Measurements from ENCODE around the gene CNTD1.
"Not testable (repeated sequence)": the region's sequence is repeated elsewhere in the genome, so short reads cannot be mapped to it uniquely, and the experiment has no call there.

CNTD1 gene

DNA sequence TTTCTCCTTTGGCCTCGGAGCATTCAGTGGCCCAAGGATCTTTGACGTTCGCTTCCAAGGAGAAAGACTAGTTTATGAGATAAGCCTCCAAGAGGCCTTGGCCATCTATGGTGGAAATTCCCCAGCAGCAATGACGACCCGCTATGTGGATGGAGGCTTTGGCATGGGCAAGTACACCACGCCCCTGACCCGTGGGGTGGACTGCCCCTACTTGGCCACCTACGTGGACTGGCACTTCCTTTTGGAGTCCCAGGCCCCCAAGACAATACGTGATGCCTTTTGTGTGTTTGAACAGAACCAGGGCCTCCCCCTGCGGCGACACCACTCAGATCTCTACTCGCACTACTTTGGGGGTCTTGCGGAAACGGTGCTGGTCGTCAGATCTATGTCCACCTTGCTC lies 53.7 kb downstream of the CNTD1 start:
- Histone ChIP-seq H3K27ac (ENCODE audit: low read length) (no peak overlapping the region), H3K4me3 (ENCODE audit: low read length) (no peak overlapping the region), H3K9ac (ENCODE audit: low read depth, low read length) (no peak overlapping the region), H3K36me3 (ENCODE audit: insufficient read depth, low read depth, low read length) (no peaks in the 10 kb centered on the region), H3K9me3 (ENCODE audit: insufficient read depth, low read depth, low read length) (no peaks in the 10 kb centered on the region), H3K4me1 (ENCODE audit: insufficient read depth, low read length) (no peaks in the 10 kb centered on the region; the same call in 1 of the 2 replicates), H3K27me3 (ENCODE audit: insufficient read depth, low read length) (no peaks in the 10 kb centered on the region)

DNA sequence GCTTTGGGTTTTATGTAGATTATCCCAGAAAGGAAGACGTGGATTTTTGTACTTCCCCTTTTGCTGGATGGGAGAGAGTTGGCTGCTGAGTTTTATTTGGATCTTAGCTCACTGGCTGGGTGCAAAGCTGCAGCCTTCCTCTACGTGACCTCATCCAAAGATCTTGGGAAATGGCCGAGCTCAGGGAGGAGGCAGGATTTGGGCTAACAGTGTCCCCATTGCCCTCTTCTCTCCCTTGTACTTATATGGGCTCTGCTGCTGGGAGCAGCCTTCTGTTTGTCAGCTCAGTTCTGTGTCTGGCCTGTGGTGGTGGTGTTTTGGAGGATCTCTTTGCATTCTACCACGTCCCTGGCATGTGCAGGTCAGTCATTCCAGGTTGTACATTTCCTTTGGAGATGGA lies 54.3 kb downstream of the CNTD1 start:
- H3K4me3 ChIP-seq (ENCODE audit: low read length) = no peak overlapping the region

DNA sequence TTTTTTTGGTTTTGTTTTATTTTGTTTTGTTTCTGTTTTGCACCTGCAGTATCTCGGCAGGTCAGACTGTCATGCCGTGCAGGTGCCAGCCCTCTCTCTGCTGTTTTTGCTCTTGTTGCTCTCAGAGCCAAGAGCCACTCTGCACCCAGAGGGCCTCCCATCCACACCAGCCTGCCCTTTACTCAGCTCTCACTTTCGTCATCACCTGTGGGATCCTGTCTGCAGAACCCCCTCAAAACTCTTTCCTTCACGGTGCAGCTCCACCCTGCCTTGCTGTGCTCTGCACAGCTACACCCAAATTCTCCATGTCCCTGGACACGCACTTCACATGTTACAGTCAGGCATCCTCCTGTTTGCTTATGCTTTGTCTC lies 54.9 kb downstream of the CNTD1 start:
- H3K4me3 ChIP-seq (ENCODE audit: low read length) = no peak overlapping the region
- H3K27ac ChIP-seq (ENCODE audit: low read length) = no peak overlapping the region
- H3K27me3 ChIP-seq (ENCODE audit: insufficient read depth, low read length) = no peaks in the 10 kb centered on the region
- no peaks in the 10 kb centered on the region for H3K9me3 ChIP-seq (ENCODE audit: insufficient read depth, low read depth, low read length)
- H3K9ac ChIP-seq (ENCODE audit: low read depth, low read length) = no peak overlapping the region; the same call in 1 of the 2 replicates
- H3K36me3 ChIP-seq (ENCODE audit: insufficient read depth, low read depth, low read length) = no peaks in the 10 kb centered on the region
- H3K4me1 ChIP-seq (ENCODE audit: insufficient read depth, low read length) = no peaks in the 10 kb centered on the region; the same call in 1 of the 2 replicates

More for the DNA sequence above, 54.3 kb downstream of the CNTD1 start:
- Histone ChIP-seq H3K9ac (ENCODE audit: low read depth, low read length) (no peak overlapping the region), H3K27ac (ENCODE audit: low read length) (no peak overlapping the region), H3K27me3 (ENCODE audit: insufficient read depth, low read length) (no peaks in the 10 kb centered on the region), H3K9me3 (ENCODE audit: insufficient read depth, low read depth, low read length) (no peaks in the 10 kb centered on the region), H3K4me1 (ENCODE audit: insufficient read depth, low read length) (no peaks in the 10 kb centered on the region; the same call in 1 of the 2 replicates), H3K36me3 (ENCODE audit: insufficient read depth, low read depth, low read length) (no peaks in the 10 kb centered on the region)

DNA sequence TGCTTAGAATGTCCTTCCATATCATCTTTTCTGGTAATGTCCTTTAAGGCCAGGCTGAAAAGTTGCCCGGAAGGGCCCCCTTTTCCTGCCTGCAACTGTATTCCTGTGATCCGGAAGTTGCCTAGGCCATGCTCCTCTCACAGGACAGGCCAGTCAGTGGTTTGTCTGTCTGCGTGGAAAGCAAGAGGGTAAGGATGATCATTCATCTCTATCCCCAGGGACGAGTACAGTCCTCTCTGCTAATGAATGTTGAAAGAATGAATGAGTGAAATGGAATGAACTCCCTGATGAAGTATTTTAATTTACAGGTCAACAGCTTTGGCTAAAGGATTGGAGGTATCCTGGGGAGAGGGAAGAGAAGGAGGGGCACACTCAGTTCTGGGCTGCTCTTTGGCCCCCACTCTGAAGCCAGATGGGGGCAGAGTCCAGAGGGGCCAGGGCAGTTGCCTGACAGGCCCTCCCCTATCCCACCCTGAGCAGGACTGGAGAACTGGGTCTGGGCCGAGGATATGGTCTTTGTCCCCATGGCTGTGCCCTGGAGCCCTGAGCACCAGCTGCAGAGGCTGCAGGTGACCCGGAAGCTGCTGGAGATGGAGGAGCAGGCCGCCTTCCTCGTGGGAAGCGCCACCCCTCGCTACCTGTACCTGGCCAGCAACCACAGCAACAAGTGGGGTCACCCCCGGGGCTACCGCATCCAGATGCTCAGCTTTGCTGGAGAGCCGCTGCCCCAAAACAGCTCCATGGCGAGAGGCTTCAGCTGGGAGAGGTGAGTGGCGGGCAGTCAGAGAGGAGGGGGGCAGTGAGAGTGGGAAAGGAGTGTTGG lies 55.5 kb downstream of the CNTD1 start:
- Histone ChIP-seq H3K27me3 (ENCODE audit: insufficient read depth, low read length) (no peaks in the 10 kb centered on the region), H3K36me3 (ENCODE audit: insufficient read depth, low read depth, low read length) (no peaks in the 10 kb centered on the region), H3K9ac (ENCODE audit: low read depth, low read length) (no peak overlapping the region; the same call in 1 of the 2 replicates), H3K4me1 (ENCODE audit: insufficient read depth, low read length) (no peaks in the 10 kb centered on the region; the same call in 1 of the 2 replicates), H3K9me3 (ENCODE audit: insufficient read depth, low read depth, low read length) (no peaks in the 10 kb centered on the region), H3K4me3 (ENCODE audit: low read length) (no peak overlapping the region), H3K27ac (ENCODE audit: low read length) (no peak overlapping the region)

DNA sequence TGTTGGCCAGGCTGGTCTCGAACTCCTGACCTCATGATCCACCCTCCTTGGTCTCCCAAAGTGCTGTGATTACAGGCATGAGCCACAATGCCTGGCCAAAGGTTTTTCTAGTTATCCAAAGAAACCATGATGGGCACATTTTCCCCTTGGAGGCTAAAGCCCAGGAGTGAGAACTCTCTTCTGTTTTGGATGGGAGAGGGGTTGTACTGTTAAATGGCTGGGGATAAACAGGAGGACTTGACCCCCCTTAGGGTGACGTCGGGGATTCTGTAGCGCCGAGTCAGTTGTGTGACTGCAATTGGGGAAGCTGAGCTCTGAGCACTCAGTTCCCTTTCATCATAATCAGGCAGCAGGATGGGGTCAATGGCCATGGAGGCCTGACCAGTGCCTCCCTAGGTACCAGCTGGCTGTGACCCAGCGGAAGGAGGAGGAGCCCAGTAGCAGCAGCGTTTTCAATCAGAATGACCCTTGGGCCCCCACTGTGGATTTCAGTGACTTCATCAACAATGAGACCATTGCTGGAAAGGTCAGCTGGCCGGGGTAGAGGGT lies 56.5 kb downstream of the CNTD1 start:
- Histone ChIP-seq H3K27ac (ENCODE audit: low read length) (no peak overlapping the region), H3K4me3 (ENCODE audit: low read length) (no peak overlapping the region), H3K4me1 (ENCODE audit: insufficient read depth, low read length) (no peaks in the 10 kb centered on the region; the same call in 1 of the 2 replicates)

DNA sequence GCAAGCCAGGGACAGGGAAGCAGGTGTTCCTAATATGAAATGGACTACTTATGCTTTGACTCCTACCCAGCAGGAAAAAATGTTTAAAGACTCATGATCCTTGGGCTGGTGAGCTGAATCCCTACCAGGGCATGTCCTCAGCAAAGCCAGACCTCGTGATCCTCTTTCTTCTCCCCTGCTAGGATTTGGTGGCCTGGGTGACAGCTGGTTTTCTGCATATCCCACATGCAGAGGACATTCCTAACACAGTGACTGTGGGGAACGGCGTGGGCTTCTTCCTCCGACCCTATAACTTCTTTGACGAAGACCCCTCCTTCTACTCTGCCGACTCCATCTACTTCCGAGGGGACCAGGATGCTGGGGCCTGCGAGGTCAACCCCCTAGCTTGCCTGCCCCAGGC lies 57.4 kb downstream of the CNTD1 start:
- H3K36me3 ChIP-seq (ENCODE audit: insufficient read depth, low read depth, low read length); H3K4me1 ChIP-seq (ENCODE audit: insufficient read depth, low read length); H3K9me3 ChIP-seq (ENCODE audit: insufficient read depth, low read depth, low read length): not testable (repeated sequence)

More for the DNA sequence above, 56.5 kb downstream of the CNTD1 start:
- Histone ChIP-seq H3K9ac (ENCODE audit: low read depth, low read length) (no peak overlapping the region), H3K36me3 (ENCODE audit: insufficient read depth, low read depth, low read length) (no peaks in the 10 kb centered on the region), H3K9me3 (ENCODE audit: insufficient read depth, low read depth, low read length) (no peaks in the 10 kb centered on the region), H3K27me3 (ENCODE audit: insufficient read depth, low read length) (no peaks in the 10 kb centered on the region)

DNA sequence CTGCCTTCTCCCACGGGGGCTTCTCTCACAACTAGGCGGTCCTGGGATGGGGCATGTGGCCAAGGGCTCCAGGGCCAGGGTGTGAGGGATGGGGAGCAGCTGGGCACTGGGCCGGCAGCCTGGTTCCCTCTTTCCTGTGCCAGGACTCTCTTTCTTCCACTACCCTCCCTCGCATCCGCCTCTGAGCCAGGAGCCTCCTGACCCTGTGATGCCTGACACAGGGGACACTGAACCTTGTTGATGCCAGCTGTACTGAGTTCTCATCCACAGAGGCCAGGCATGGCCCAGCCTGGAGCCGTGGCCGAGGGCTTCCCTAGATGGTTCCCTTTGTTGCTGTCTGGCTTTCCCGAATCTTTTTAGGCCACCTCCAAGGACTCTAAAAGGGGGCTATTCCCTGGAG lies 57.9 kb downstream of the CNTD1 start:
- not testable (repeated sequence) for H3K9me3 ChIP-seq (ENCODE audit: insufficient read depth, low read depth, low read length); H3K36me3 ChIP-seq (ENCODE audit: insufficient read depth, low read depth, low read length); H3K27ac ChIP-seq (ENCODE audit: low read length); H3K4me3 ChIP-seq (ENCODE audit: low read length); H3K4me1 ChIP-seq (ENCODE audit: insufficient read depth, low read length); H3K9ac ChIP-seq (ENCODE audit: low read depth, low read length); H3K27me3 ChIP-seq (ENCODE audit: insufficient read depth, low read length)

More for the DNA sequence above, 57.4 kb downstream of the CNTD1 start:
- not testable (repeated sequence) for H3K4me3 ChIP-seq (ENCODE audit: low read length); H3K27ac ChIP-seq (ENCODE audit: low read length); H3K27me3 ChIP-seq (ENCODE audit: insufficient read depth, low read length); H3K9ac ChIP-seq (ENCODE audit: low read depth, low read length)

DNA sequence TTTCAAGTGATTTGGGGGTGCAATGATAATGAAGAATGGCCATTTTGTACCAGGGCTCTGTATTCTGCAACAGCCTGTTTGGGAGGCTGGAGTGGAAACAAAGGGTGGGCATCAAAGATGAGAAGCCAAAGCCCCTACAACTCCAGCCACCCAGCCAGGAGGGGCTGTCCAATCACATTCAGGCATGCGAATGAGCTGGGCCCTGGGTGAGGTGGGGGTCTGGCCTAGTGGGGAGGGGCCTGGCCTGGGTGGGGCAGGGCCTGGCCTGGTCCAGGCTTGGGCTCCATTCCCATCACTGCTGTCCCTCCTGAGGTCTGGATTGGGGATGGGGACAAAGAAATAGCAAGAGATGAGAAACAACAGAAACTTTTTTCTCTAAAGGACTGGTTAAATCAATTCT lies 58.7 kb downstream of the CNTD1 start:
- no peaks in the 10 kb centered on the region for H3K9me3 ChIP-seq (ENCODE audit: insufficient read depth, low read depth, low read length)
- no peaks in the 10 kb centered on the region; the same call in 1 of the 2 replicates for H3K4me1 ChIP-seq (ENCODE audit: insufficient read depth, low read length)
- no peak overlapping the region for H3K4me3 ChIP-seq (ENCODE audit: low read length)
- H3K27ac ChIP-seq (ENCODE audit: low read length) = no peak overlapping the region
- H3K27me3 ChIP-seq (ENCODE audit: insufficient read depth, low read length) = no peaks in the 10 kb centered on the region
- no peak overlapping the region for H3K9ac ChIP-seq (ENCODE audit: low read depth, low read length)
- H3K36me3 ChIP-seq (ENCODE audit: insufficient read depth, low read depth, low read length) = no peaks in the 10 kb centered on the region

All from iPS-20b (cell line).